Astrocyte (in vitro differentiated cells and primary cell): Measurements from ENCODE around the gene CCT8.

Experiments
- EZH2 ChIP-seq: IDR thresholded peaks from 2 replicates; pipeline ENCODE4 v1.6.1; 2012; ENCODE audit warnings: mild to moderate bottlenecking, low read length, inconsistent platforms; ENCODE audit not compliant: insufficient read depth
- TF ChIP-seq, protein P1 (sequence below): IDR thresholded peaks from 2 replicates; pipeline ENCODE4 v1.5.1; 2011; ENCODE audit warnings: low read depth, mild to moderate bottlenecking, inconsistent platforms, low read length, moderate library complexity; ENCODE audit not compliant: insufficient read depth

DNA sequence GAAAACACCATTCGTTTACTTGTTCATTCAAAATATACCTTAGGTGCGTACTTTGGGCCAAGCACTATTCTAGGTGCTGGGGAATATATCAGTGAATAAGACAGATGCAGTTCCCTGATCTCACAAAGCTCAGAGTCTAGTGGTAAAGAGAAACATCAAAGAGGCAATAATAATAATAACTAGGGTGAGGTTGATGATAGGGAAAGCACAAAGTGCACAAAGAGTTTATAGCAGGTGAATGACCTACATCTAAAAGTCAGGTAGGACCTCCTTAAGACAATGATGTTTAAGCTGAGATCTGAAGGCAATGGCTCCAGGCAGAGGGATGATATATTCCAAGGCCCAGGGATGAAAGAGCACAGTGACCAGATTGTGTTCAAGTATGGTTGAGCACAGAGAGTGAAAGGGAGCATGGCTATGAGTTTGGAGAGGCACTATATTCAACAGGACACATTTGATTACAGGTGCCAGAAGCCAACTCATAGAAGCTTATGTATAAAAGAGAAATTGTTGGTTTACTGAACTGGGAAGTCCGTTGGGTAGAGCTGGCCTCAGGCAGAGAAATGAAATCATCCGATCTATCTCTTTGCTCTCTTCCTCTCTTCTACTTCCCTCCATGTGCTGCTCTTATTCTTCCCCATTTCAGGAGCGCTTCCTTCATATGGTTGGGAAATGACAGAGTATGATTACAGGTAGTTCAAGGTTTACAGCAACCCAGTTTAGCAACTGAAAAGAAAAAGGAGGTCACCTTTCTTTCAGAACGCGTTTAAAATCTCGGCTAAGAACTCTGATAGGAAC lies 23.0 kb upstream of the CCT8 start:
- no peak for TF ChIP-seq EZH2
- TF ChIP-seq, protein P1, sequence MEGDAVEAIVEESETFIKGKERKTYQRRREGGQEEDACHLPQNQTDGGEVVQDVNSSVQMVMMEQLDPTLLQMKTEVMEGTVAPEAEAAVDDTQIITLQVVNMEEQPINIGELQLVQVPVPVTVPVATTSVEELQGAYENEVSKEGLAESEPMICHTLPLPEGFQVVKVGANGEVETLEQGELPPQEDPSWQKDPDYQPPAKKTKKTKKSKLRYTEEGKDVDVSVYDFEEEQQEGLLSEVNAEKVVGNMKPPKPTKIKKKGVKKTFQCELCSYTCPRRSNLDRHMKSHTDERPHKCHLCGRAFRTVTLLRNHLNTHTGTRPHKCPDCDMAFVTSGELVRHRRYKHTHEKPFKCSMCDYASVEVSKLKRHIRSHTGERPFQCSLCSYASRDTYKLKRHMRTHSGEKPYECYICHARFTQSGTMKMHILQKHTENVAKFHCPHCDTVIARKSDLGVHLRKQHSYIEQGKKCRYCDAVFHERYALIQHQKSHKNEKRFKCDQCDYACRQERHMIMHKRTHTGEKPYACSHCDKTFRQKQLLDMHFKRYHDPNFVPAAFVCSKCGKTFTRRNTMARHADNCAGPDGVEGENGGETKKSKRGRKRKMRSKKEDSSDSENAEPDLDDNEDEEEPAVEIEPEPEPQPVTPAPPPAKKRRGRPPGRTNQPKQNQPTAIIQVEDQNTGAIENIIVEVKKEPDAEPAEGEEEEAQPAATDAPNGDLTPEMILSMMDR: no peak
